Testis (tissue), 2 donors: ENCODE results near the gene METTL6.

Experiments used
- POLR2A ChIP-seq: fragments of 450-650 bp; IDR thresholded peaks from one replicate; pipeline ENCODE4 v1.6.1; 2017; ENCODE audit warnings: antibody characterized with exemption, mild to moderate bottlenecking, moderate library complexity
- TF ChIP-seq, protein P1 (sequence below), 3 experiments: fragments of 450-650 bp in 2 of 3; fragments of 200-600 bp in 1 of 3; sonication (generic) in 1 of 3; IDR thresholded peaks; one replicate each; pipeline ENCODE4 v1.5.1; 2016 to 2019; ENCODE audit warnings: antibody characterized with exemption in 3 of 3, mild to moderate bottlenecking in 2 of 3, moderate library complexity in 1 of 3

- TF ChIP-seq, protein P1, sequence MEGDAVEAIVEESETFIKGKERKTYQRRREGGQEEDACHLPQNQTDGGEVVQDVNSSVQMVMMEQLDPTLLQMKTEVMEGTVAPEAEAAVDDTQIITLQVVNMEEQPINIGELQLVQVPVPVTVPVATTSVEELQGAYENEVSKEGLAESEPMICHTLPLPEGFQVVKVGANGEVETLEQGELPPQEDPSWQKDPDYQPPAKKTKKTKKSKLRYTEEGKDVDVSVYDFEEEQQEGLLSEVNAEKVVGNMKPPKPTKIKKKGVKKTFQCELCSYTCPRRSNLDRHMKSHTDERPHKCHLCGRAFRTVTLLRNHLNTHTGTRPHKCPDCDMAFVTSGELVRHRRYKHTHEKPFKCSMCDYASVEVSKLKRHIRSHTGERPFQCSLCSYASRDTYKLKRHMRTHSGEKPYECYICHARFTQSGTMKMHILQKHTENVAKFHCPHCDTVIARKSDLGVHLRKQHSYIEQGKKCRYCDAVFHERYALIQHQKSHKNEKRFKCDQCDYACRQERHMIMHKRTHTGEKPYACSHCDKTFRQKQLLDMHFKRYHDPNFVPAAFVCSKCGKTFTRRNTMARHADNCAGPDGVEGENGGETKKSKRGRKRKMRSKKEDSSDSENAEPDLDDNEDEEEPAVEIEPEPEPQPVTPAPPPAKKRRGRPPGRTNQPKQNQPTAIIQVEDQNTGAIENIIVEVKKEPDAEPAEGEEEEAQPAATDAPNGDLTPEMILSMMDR (IDR thresholded peaks at IDR 0.05): no peak
- no peak for TF ChIP-seq POLR2A
Observed at GRCh38 chr3:15385901-15386653, 41.3 kb downstream of the METTL6 start.
